SJSA1 (cell line): ENCODE measurements around the gene MSX1. TPM values are rescaled to one million over a fixed set of nuclear protein-coding genes. Genes with fewer than 3 reads are reported as not detected.

ENCODE experiments used
- DNase-seq, 2 experiments: peaks; one replicate each; pipeline ENCODE4 v3.0.0-alpha.2; 2015 to 2020; ENCODE audit warnings: low spot score in 2 of 2, low read depth in 1 of 2
- H3K27ac ChIP-seq: fragments of 250-450 bp; sonication (Bioruptor Pico); 2 replicates; pipeline ENCODE4 v1.5.1; 2020; ENCODE audit warnings: mild to moderate bottlenecking, moderate library complexity
- H3K27me3 ChIP-seq: fragments of 250-450 bp; sonication (Bioruptor Pico); replicated peaks from 2 replicates; pipeline ENCODE4 v1.5.1; 2020; ENCODE audit warnings: mild to moderate bottlenecking, moderate library complexity
- H3K36me3 ChIP-seq: fragments of 250-450 bp; sonication (Bioruptor Pico); 2 replicates; pipeline ENCODE4 v1.5.1; 2020; ENCODE audit warnings: mild to moderate bottlenecking
- H3K4me1 ChIP-seq: fragments of 250-450 bp; sonication (Bioruptor Pico); replicated peaks from 2 replicates; pipeline ENCODE4 v1.6.1; 2021; ENCODE audit warnings: mild to moderate bottlenecking
- H3K4me3 ChIP-seq: fragments of 250-450 bp; sonication (Bioruptor Pico); 2 replicates; pipeline ENCODE4 v1.5.1; 2020; ENCODE audit warnings: mild to moderate bottlenecking
- H3K9me3 ChIP-seq: fragments of 250-450 bp; sonication (Bioruptor Pico); replicated peaks from 2 replicates; pipeline ENCODE4 v1.5.1; 2020; ENCODE audit warnings: mild to moderate bottlenecking
- total RNA-seq: library from RNA; depleted of rRNA; stranded (reverse); fragments of >200 nt; shearing (Covaris generic); gene quantifications from 2 replicates; pipeline ENCODE4 v1.2.3, GENCODE V29; 2014

The MSX1 gene
- total RNA-seq, 1 experiment from 2014 or later: 10.9 TPM

GRCh38 chr4:4849106-4849505, 10.4 kb upstream of the MSX1 start:
- H3K27ac ChIP-seq: no peak overlapping the region

DNA sequence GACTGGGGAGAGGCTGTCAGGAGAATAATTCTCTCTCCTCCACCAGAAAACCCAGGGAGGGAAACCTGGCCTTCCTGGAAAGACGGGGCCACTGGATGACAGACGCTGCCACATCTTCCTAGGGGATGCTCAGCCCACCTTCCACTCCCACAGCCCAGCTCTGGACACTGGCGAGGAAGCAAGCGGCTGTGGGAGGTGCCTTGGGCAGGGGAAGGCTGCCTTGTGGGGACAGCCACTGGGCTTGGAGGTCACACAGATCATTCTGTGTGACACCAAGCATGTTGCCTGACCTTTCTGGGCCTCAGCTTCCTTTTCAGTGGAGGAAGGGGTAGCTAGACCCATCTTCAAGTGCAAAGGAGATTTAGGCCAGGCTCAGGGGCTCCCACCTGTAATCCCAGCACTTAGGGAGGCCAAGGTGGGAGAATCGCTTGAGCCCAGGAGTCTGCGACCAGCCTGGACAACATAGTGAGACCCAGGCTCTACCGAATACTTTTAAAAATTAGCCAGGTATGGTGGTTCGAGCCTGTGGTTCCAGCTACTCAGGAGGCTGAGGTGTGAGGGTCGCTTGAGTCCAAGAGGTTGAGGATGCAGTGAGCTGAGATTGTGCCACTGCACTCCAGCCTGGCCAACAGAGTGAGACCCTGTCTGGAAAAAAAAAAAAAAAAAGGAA, 9.8 kb upstream of the MSX1 start:
- no peak overlapping the region for H3K4me3 ChIP-seq
- H3K9me3 ChIP-seq: no peaks in the 10 kb centered on the region
- no peaks in the 10 kb centered on the region for H3K4me1 ChIP-seq
- no peak overlapping the region for H3K27ac ChIP-seq
- no peak for DNase-seq
- H3K36me3 ChIP-seq: no peaks in the 10 kb centered on the region
- H3K27me3 ChIP-seq: no peaks in the 10 kb centered on the region

More at GRCh38 chr4:4849106-4849505, 10.4 kb upstream of the MSX1 start:
- no peaks in the 10 kb centered on the region for H3K4me1 ChIP-seq
- H3K36me3 ChIP-seq: no peaks in the 10 kb centered on the region
- DNase-seq: no peak
- no peak overlapping the region for H3K4me3 ChIP-seq
- H3K27me3 ChIP-seq: no peaks in the 10 kb centered on the region
- no peaks in the 10 kb centered on the region for H3K9me3 ChIP-seq

DNA sequence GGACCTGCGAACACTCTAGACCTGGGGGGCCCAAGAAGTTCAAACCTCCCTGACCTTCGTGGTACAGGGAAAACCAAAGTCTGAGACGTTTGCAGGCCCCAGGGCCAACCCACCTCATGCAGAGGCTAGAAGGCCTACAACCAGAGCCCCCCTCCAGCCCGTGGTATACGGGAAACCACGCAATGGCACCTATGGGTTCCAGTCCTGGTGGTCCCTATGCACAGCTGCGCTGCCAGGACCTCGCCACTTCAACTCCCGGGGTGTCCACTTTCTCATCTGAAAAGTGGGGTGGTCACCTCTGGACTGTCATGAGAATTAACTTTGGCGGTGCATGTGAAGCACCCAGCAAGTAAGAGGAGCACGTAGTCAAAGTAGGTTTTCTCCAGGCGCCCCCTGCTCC, 8.4 kb upstream of the MSX1 start:
- Histone ChIP-seq H3K27ac (no peak overlapping the region), H3K36me3 (no peaks in the 10 kb centered on the region), H3K9me3 (no peaks in the 10 kb centered on the region), H3K4me1 (no peaks in the 10 kb centered on the region), H3K27me3 (no peaks in the 10 kb centered on the region), H3K4me3 (no peak overlapping the region)
- no peak for DNase-seq

- DNase-seq: no peak
- Histone ChIP-seq H3K4me3 (no peak overlapping the region), H3K27me3 (no peaks in the 10 kb centered on the region), H3K9me3 (no peaks in the 10 kb centered on the region), H3K36me3 (no peaks in the 10 kb centered on the region), H3K4me1 (no peaks in the 10 kb centered on the region), H3K27ac (no peak overlapping the region)
These were observed 7.6 kb upstream of the MSX1 start for GRCh38 chr4:4851906-4852305.

- H3K27ac ChIP-seq: no peak overlapping the region
- H3K36me3 ChIP-seq: no peaks in the 10 kb centered on the region
- no peaks in the 10 kb centered on the region for H3K27me3 ChIP-seq
- H3K4me1 ChIP-seq: no peaks in the 10 kb centered on the region
- H3K9me3 ChIP-seq: no peaks in the 10 kb centered on the region
- H3K4me3 ChIP-seq: no peak overlapping the region
- DNase-seq: no peak
These were observed 6.7 kb upstream of the MSX1 start for GRCh38 chr4:4852591-4853362.

DNA sequence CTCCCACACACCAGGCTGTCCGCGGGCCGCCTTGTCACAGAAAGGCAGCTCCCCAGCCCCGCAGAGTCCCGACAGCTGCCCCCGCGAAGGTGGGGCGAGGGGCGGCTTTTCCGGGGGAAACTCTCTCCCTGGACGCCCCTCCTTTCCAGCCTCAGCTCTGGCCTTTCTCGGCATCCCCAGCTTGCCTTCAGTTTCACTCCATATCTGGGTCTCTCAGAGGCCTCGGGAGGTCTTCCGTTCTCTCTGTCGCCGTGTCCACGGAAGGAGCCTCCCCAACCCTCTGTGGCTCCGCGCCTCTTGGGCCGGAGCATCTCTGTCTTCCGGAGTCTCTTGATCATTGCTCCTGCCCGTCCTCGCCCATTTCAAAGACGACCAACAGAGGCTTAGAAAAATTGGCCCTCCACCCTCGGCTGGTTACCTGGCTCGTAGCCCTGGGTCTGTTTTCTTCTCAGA, 6.1 kb upstream of the MSX1 start:
- H3K4me3 ChIP-seq: no peak overlapping the region
- no peaks in the 10 kb centered on the region for H3K9me3 ChIP-seq
- H3K4me1 ChIP-seq: no peaks in the 10 kb centered on the region
- no peaks in the 10 kb centered on the region for H3K27me3 ChIP-seq
- H3K27ac ChIP-seq: no peak overlapping the region
- DNase-seq: no peak
- no peaks in the 10 kb centered on the region for H3K36me3 ChIP-seq

- no peaks in the 10 kb centered on the region for H3K9me3 ChIP-seq
- H3K36me3 ChIP-seq: no peaks in the 10 kb centered on the region
- H3K4me1 ChIP-seq: no peaks in the 10 kb centered on the region
- no peak overlapping the region for H3K27ac ChIP-seq
- no peaks in the 10 kb centered on the region for H3K27me3 ChIP-seq
- no peak for DNase-seq
- H3K4me3 ChIP-seq: no peak overlapping the region
These were observed 5.4 kb upstream of the MSX1 start for GRCh38 chr4:4853921-4854648.

DNA sequence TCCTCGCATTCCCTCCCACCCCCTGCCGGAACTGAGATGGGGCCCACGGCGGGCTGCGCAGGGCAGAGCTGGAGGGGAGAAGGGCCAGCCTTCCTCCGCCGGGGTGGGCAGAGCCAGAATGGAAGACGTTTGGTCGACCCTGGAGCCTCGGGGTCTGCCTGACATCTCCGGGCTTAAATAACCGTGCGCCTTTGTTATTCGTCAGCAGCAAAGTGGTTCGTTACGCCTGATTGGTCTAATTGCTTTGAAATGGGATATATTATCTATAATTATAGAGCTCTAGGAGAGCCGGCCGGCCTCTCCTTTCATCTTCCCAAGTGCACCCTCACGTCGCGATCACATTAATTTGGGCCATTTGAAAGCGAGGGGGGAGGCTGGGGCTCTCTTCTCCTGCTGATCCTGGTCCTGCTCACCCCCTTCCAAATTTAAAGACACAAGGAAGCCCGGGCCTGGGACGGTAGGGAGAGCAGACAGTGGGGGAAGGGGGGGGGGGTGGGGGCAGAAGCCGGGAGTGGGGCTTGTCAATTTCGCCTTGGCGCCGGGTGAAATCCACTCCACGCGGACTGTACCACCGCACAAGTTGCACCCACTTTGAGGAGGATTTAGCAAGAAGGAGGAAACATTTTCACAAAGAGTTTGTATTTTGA, 4.7 kb upstream of the MSX1 start:
- H3K4me1 ChIP-seq: no peaks in the 10 kb centered on the region
- no peak overlapping the region for H3K4me3 ChIP-seq
- H3K36me3 ChIP-seq: no peaks in the 10 kb centered on the region
- no peak overlapping the region for H3K27ac ChIP-seq
- no peak for DNase-seq
- H3K27me3 ChIP-seq: no peaks in the 10 kb centered on the region
- no peaks in the 10 kb centered on the region for H3K9me3 ChIP-seq

- Histone ChIP-seq H3K4me1 (no peaks in the 10 kb centered on the region), H3K27ac (no peak overlapping the region), H3K27me3 (no peaks in the 10 kb centered on the region), H3K36me3 (no peaks in the 10 kb centered on the region), H3K9me3 (no peaks in the 10 kb centered on the region), H3K4me3 (no peak overlapping the region)
- no peak for DNase-seq
These were observed 4.0 kb upstream of the MSX1 start for GRCh38 chr4:4855301-4856070.

DNA sequence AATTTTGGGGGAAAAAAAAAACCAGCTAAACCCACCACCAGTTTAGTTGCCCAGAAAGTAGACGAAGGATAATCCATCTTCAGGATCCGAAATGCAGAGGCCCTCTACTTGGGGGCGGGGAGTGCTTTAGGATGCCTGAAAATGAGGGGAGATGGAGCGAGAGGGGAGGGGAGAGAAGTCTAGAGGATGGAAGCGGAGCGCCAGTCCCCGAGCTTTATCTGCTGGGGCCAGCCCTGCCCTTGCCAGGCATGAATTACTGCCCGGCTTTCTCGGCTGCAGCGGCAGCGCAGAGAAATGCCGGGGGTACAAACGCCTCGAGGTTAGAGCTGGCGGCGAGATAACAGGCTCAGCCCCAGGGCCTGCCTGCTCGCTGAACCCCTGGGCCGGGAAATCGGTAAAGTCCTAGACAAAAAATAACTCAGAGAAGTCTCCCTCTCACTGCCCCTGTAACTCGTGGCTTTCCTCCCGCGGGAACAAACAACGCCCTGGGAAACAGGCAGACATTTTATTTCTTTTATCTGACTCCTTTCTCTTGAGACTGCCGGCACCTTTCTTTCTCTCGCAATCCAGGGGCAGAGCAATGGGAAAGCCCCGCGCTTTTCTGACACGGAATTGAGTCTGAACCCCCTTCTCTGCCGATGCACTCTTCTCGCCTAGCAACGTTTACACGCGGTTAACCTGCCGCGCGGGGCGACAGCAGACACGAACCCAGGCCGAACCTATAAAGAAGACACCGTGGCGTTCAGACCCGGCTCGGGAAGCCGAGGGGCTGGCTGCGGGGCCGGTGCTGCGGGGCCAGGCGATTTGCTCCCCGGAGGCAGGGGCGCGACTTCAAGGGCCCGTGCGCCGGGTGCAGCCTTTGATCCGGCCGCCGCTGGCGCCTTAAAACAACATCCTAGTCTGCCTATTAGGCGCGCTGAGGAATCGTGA, 3.1 kb upstream of the MSX1 start:
- no peak for DNase-seq
- H3K27me3 ChIP-seq: no peaks in the 10 kb centered on the region
- no peaks in the 10 kb centered on the region for H3K9me3 ChIP-seq
- no peak overlapping the region for H3K27ac ChIP-seq
- no peaks in the 10 kb centered on the region for H3K36me3 ChIP-seq
- H3K4me3 ChIP-seq: no peak overlapping the region
- H3K4me1 ChIP-seq: 0 out of 2 replicates have a peak, but pooled peaks cover under 1% of the 10 kb centered on the region

- Histone ChIP-seq H3K4me1 (0 out of 2 replicates have a peak, but pooled peaks cover 4% of the 10 kb centered on the region), H3K9me3 (no peaks in the 10 kb centered on the region), H3K27ac (no peak overlapping the region), H3K4me3 (no peak overlapping the region), H3K27me3 (no peaks in the 10 kb centered on the region), H3K36me3 (no peaks in the 10 kb centered on the region)
- no peak for DNase-seq
These were observed 2.3 kb upstream of the MSX1 start for GRCh38 chr4:4857001-4857808.
